Measurements from ENCODE around the gene SHCBP1L.

SHCBP1L gene

DNA sequence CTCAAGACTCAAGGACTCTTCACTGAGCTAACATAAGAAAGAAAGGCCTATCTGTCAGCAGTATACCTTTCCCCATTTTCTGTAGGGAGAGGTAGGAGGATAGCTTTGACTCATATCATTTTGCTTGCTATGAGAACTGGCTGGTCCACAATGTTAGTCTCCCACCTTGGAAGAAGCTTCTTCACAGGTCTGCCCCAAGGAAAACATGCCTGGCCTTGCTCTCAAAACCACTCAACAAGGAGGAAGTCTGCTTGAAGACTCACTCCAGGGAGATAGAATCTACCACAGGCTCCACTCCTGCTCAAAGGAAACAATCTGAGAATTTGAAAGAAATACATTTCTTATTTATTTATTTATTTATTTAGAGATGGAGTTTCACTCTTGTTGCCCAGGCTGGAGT lies 40.8 kb upstream of the SHCBP1L start:
- H3K27ac ChIP-seq (ENCODE audit: low read length) = no peak overlapping the region
- no peak overlapping the region for H3K4me3 ChIP-seq (ENCODE audit: low read length)
- H3K9me3 ChIP-seq (replicated peaks; ENCODE audit: insufficient read depth, low read length) = no peaks in the 10 kb centered on the region
- no peaks in the 10 kb centered on the region for H3K36me3 ChIP-seq (replicated peaks; ENCODE audit: insufficient read depth, low read length)
- no peaks in the 10 kb centered on the region for H3F3A ChIP-seq (ENCODE audit: insufficient read depth, low read length)
- no peaks in the 10 kb centered on the region for H3K9me2 ChIP-seq (replicated peaks; ENCODE audit: insufficient read depth, low read length)
- H2AFZ ChIP-seq (ENCODE audit: low read length) = no peak overlapping the region
- no peak overlapping the region for H3K9ac ChIP-seq (ENCODE audit: low read length)
- H3K27me3 ChIP-seq (replicated peaks; ENCODE audit: insufficient read depth, low read length) = no peaks in the 10 kb centered on the region
- no peak for DNase-seq
- no peak for TF ChIP-seq EZH2 (optimal IDR thresholded peaks at IDR 0.05; ENCODE audit: low read depth, low read length)
- no peak for TF ChIP-seq EZH2phosphoT487 (IDR thresholded peaks at IDR 0.05; ENCODE audit: low read length)
- TF ChIP-seq, protein P1, sequence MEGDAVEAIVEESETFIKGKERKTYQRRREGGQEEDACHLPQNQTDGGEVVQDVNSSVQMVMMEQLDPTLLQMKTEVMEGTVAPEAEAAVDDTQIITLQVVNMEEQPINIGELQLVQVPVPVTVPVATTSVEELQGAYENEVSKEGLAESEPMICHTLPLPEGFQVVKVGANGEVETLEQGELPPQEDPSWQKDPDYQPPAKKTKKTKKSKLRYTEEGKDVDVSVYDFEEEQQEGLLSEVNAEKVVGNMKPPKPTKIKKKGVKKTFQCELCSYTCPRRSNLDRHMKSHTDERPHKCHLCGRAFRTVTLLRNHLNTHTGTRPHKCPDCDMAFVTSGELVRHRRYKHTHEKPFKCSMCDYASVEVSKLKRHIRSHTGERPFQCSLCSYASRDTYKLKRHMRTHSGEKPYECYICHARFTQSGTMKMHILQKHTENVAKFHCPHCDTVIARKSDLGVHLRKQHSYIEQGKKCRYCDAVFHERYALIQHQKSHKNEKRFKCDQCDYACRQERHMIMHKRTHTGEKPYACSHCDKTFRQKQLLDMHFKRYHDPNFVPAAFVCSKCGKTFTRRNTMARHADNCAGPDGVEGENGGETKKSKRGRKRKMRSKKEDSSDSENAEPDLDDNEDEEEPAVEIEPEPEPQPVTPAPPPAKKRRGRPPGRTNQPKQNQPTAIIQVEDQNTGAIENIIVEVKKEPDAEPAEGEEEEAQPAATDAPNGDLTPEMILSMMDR (IDR thresholded peaks at IDR 0.05; ENCODE audit: low read length) = no peak
- no peaks in the 10 kb centered on the region for H4K20me1 ChIP-seq (ENCODE audit: insufficient read depth, low read length)
- no peaks in the 10 kb centered on the region for H3K4me1 ChIP-seq (ENCODE audit: low read length)
- H3K79me2 ChIP-seq (ENCODE audit: low read length) = no peaks in the 10 kb centered on the region
- no peak overlapping the region for H3K4me2 ChIP-seq (ENCODE audit: low read depth, low read length)

DNA sequence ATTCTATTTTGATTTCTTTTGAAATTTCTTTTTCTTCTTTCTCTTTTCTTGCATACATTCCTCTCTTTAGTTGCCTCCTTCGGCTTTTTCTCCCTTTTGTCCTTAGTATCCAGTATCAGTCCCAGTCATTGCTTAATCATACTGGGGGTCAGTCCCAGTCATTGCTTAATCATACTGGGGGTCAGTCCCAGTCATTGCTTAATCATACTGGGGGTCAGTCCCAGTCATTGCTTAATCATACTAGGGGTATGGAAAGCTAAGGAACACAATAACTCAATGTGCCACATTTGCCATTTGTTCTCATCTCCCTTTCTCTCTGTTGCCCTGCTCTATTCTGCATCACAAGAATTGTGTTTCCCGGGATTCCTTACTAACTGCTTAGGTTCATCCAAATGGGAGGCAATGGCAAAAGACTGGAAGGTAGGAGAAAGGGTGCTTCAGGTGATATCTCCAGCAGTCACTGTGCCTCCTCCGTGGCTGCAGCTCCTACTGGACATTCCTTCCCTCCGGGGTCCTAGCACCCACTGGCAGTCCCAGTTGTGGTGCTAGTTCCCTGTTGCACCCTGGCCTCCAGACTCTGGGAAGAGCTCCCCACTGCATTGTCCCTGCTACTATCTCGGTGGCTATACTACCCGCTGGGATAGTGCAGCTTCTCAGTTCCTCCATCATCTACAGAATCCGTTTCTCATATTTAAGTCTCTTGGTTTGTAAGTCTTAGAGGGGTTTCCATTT lies 37.6 kb upstream of the SHCBP1L start:
- Histone ChIP-seq H3K4me1 (ENCODE audit: low read length) (no peaks in the 10 kb centered on the region), H3K79me2 (ENCODE audit: low read length) (no peaks in the 10 kb centered on the region), H3K27ac (ENCODE audit: low read length) (no peak overlapping the region), H3K36me3 (replicated peaks; ENCODE audit: insufficient read depth, low read length) (no peaks in the 10 kb centered on the region), H4K20me1 (ENCODE audit: insufficient read depth, low read length) (no peaks in the 10 kb centered on the region), H3K4me3 (ENCODE audit: low read length) (no peak overlapping the region), H3K27me3 (replicated peaks; ENCODE audit: insufficient read depth, low read length) (no peaks in the 10 kb centered on the region), H3K9me3 (replicated peaks; ENCODE audit: insufficient read depth, low read length) (no peaks in the 10 kb centered on the region), H3K9me2 (replicated peaks; ENCODE audit: insufficient read depth, low read length) (no peaks in the 10 kb centered on the region), H3K9ac (ENCODE audit: low read length) (no peak overlapping the region), H3F3A (ENCODE audit: insufficient read depth, low read length) (no peaks in the 10 kb centered on the region), H3K4me2 (ENCODE audit: low read depth, low read length) (no peak overlapping the region), H2AFZ (ENCODE audit: low read length) (no peak overlapping the region)
- no peak for TF ChIP-seq EZH2phosphoT487 (IDR thresholded peaks at IDR 0.05; ENCODE audit: low read length)
- TF ChIP-seq, protein P1 (IDR thresholded peaks at IDR 0.05; ENCODE audit: low read length) = no peak
- TF ChIP-seq EZH2 (optimal IDR thresholded peaks at IDR 0.05; ENCODE audit: low read depth, low read length) = no peak
- no peak for DNase-seq

DNA sequence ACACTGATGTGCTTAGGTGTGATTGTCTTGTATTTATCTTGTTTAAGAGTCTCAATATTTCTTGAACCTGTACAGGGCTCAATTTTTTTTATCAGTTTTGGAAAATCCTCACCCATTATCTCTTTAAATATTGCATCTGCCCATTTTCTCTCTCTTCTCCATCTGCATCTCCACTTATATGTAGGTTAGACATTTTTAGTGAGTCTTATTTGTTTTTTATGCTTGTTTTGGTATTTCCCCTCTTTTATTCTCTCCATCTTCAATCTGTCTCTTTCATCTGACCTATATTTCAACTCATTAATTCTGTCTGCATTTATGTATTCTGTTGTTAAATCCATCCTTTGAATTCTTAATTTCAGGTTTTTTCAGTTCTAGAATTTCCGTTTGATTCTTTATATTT lies 32.9 kb upstream of the SHCBP1L start:
- Histone ChIP-seq H3K79me2 (ENCODE audit: low read length) (no peaks in the 10 kb centered on the region), H3K27ac (ENCODE audit: low read length) (no peak overlapping the region), H3K4me1 (ENCODE audit: low read length) (no peaks in the 10 kb centered on the region), H4K20me1 (ENCODE audit: insufficient read depth, low read length) (no peaks in the 10 kb centered on the region), H3K27me3 (replicated peaks; ENCODE audit: insufficient read depth, low read length) (no peaks in the 10 kb centered on the region), H3F3A (ENCODE audit: insufficient read depth, low read length) (no peaks in the 10 kb centered on the region), H2AFZ (ENCODE audit: low read length) (no peak overlapping the region), H3K4me2 (ENCODE audit: low read depth, low read length) (no peak overlapping the region), H3K9me3 (replicated peaks; ENCODE audit: insufficient read depth, low read length) (no peaks in the 10 kb centered on the region), H3K9me2 (replicated peaks; ENCODE audit: insufficient read depth, low read length) (no peaks in the 10 kb centered on the region), H3K36me3 (replicated peaks; ENCODE audit: insufficient read depth, low read length) (no peaks in the 10 kb centered on the region), H3K9ac (ENCODE audit: low read length) (no peak overlapping the region), H3K4me3 (ENCODE audit: low read length) (no peak overlapping the region)
- TF ChIP-seq EZH2 (optimal IDR thresholded peaks at IDR 0.05; ENCODE audit: low read depth, low read length) (no peak), EZH2phosphoT487 (IDR thresholded peaks at IDR 0.05; ENCODE audit: low read length) (no peak)
- TF ChIP-seq, protein P1 (IDR thresholded peaks at IDR 0.05; ENCODE audit: low read length) = no peak
- no peak for DNase-seq

All from MM.1S (cell line).